HG03139 (cell line): ENCODE measurements around the gene BET1L.
"Not testable (repeated sequence)": the region's sequence is repeated elsewhere in the genome, so short reads cannot be mapped to it uniquely, and the experiment has no call there.

ENCODE experiments used
- ATAC-seq: cut with Tn5 transposase; IDR thresholded peaks from one replicate; pipeline ENCODE4 v1.9.1; 2021; ENCODE audit not compliant: unreplicated experiment

Gene BET1L

DNA sequence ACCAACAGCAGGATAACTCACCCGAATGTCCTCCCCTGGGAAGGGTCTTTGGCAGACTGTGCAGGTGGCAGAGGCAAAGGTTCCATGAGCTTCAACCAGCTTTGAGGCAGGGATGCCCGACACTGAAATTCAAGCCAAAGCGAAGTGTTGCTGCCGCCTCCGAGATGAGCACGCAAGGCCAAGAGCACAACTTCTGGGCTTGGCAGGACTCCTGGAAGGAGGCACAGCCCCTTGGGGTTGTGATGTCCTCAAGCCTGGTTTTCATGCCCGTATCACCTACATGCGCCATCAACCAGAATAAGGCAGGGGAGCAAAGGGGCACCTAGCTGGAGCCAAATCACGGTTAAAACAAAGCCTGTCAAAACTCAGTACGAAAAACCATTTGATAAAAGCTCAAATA lies 23.2 kb upstream of the BET1L start:
- no peak for ATAC-seq

DNA sequence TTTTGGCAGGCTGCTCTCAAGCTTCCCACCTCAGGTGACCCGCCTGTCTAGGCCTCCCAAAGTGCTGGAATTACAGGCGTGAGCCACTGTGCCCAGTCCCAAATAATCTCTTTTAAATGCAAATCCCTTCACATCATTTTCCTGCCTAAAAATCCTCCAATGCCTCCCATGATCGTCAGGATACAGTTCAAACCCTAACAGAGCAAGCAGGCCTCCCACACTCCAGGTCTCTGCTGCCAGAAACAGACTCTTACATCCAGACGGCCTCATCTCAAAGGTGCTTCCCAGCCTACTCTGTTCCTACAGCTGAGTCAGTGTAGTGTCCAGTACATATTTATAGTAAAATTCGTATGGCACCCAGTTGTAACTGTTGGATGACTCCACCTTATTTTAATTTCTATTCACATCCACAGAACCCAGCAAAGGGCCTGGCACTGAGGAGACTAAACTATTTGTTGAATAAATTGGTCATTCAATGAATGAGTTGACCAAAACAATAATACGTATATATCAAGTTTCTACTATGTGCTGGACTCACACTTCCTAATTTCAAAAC lies 20.7 kb upstream of the BET1L start:
- no peak for ATAC-seq

DNA sequence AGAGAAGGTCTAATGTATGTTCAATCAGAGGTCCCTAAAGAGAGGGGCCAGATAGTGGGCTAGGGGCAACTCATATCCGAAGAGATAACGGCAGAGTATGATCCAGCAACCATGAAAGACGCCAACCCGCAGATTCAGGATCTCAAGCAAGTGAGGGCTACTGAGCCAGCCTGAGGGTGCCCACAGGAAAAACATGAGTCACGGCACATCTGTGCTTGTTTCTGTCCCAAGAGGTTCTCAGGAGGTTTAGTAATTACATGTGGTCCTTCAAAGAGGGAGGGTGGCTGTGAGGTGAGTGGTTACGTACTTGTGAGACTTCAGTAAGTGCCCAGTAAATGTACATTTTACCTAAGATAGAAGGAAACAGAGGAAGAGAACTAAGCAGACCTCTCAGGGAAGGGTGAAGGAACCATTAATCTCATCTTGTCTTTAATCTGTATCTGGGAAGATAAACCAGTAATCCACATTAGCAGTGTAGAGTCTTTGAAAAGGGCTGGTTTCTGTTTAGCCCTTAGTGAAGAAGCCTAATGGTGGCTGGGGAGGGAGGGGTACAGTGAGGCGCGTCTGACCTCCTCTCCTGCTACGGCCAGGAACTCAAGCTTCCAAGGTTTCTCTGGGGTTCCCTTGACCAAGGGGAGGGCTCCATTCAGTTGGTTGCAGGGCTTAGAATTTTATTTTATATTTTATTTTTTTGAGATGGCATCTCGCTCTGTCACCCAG lies 18.7 kb upstream of the BET1L start:
- ATAC-seq: no peak

DNA sequence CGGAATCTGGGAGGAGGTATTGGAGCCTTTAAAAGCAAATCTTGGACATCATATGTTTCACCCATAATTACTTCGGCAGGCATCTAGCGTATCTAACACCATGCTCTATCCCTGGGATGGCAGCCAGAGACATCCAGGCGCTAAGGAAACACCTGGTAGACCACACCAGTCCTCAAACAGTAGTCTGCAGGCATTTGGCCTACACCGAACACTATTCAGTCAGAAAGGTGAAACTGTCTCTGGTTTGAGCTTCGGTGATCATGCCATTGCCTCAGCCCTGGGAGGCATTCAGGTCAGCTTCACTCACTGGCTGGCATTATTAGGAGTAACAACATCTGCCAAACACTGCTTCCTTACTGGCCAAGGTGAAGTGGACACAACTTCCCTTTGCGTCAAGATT lies 17.2 kb upstream of the BET1L start:
- ATAC-seq: no peak

DNA sequence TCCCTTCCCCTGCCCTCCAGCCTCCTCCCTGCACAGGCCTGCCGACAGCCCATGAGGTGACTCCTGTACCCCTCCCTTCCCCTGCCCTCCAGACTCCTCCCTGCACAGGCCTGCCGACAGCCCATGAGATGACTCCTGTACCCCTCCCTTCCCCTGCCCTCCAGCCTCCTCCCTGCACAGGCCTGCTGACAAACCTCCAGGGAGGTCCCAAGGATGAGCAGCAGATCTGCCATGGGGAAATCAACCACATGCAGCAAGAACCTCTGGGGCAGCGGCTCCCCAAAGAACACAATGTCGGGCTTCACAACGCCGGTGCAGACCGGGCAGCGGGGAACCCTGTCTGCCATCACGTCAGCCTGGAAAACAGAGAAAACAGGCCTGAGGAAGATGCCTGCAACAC lies 16.7 kb upstream of the BET1L start:
- ATAC-seq: no peak

DNA sequence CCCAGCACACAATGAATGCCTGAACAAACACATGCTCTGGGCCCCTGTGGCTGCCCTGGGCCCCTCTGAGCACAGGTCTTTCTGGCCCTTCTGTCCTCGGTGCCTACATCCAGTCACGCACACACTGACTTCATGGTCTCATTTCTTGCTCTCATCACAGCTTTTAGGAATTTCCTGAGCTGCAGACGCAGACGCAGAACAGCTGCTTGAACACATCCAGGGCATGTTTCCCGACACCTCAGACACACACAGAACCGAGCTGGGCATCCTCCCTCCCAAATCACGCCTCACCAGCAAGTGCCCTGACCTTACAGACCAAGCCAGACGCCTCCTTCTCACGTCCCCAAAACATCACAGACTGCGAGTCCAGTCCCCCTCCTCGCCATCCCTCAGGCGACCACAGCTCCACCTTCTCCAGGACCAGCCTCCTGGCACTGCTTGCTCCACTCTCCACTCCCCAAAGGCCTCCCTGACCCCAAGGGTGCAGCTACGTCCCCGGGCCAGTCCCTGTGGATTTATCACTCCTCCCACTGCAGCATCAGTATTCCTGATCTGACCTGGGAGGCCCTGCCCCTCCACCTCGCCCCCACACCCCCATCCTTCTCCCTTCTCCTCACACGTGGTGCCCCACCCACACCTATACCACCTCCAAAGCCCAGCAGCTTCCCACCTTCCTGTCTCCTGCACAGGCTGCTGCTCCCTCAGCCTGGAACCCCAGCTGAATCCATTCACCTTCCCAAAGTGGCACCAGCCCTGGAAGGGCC lies 16.0 kb upstream of the BET1L start:
- ATAC-seq: no peak

DNA sequence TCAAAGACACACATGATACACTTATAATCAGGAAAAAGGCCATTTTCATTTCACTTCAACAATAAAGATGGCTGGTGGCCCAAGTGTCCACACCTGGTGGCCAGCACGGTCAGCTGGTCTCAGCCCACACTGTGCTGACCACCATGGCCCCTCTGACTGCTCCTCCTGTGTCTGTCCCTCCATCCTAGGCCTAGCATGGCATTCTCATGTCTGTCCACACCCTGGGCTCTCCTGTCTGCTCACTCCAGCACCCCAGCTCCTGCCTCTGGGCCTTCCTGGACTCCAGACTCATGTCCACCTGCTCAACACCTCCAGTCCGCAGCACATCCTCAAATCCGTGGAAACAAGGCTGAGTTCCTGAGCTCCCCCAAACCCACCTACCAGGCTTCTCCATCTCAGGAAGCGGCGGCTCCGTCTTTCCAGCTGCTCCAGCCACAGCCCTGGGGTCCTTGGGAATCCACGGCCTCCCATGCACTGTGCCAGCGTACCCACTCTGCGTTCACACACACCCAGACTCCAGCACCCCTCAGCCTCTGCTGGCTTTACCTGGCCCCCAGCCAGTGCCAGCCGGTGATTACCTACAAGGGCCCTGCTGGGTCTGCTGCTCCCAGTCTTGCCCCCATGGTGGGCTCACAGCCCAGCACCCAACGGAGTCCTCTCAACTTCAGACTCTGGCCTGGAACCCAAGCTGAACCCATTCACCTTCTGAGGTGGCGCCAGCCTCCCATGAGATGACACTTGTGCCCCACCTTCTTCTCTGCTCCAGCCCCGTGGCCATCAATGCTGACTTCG lies 15.0 kb upstream of the BET1L start:
- no peak for ATAC-seq

DNA sequence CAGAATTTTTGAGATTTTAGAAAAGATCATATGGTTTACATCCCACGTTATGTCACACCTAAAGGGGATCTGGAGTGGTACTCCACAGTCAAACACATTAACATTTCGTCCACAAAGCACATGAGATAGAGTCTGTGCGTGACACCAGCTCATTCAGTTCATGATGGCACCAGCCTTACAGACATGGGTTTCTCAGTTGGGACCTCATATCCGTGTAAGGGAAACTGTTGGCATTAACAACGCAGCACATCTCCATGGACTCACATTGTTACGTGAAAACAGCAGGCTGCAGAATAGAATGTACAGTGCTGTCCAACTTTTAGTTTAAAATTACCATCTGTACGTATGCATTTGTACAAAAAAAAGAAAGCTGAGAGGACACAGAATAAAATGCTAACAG lies 14.3 kb upstream of the BET1L start:
- no peak for ATAC-seq

DNA sequence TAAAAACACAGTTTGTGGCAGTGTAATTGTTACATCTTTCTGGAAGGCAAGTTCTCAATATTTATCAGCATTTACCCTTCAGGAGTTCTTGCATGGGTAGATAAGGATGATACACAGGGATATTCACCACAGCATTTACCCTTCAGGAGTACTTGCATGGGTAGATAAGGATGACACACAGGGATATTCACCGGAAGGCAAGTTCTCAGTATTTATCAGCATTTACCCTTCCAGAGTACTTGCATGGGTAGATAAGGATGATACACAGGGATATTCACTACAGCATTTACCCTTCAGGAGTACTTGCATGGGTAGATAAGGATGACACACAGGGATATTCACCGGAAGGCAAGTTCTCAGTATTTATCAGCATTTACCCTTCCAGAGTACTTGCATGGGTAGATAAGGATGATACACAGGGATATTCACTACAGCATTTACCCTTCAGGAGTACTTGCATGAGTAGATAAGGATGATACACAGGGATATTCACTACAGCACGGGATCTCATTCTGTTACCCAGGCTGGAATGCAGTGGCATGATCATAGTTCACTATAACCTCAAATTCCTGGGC lies 13.5 kb upstream of the BET1L start:
- ATAC-seq: not testable (repeated sequence)

DNA sequence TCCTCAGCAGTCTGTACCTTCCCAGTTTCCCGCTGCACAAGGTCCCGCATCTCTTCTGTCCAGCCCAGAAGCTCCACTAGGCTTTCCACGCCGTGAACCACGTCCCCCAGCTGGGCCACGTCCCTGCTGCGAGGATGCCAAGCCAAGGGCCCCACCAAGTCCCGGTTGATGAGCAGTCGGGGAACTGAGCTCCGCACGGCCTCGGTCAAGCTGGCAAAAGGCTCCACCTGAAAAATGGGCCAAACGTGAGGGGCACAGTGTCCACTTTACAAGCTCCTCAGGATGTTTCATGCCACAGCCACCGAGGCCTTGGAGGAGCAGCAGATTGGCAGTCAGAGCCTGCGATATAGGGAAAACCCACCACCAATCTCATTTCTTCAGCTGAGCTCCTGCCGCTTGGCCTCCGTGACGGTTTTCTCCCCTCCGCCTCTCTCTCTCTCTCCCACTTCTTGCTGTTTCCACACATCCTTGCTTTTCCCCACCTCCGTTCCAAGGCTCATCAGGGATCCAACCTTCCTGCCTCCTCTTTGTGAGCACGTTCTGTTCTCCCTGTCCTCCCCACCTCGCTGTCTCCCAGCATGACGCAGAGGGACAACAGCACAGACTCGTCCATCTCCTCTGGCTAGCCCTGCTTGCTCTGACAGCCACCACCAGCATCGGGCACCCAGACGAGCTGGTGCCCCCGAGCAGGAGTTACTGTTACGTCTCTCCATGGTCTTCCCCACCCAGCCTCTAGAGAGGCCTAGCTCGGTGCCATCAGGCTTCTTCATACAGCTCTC lies 11.8 kb upstream of the BET1L start:
- ATAC-seq: no peak

DNA sequence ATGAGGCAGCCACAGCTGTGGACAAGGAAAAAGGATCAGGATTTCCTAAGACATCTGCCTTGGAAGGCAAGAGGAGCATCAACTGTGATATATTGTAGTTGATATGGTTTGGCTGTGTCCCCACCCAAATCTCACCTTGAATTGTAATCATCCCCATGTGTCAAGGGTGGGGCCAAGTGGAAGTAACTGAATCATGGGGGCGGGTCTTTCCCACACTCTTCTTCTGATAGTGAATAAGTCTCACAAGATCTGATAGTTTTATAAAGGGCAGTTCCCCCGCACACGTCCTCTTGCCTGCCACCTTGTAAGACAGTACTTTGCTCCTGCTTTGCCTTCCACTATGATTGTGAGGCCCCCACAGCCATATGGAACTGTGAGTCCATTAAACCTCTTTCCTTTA lies 10.5 kb upstream of the BET1L start:
- no peak for ATAC-seq

DNA sequence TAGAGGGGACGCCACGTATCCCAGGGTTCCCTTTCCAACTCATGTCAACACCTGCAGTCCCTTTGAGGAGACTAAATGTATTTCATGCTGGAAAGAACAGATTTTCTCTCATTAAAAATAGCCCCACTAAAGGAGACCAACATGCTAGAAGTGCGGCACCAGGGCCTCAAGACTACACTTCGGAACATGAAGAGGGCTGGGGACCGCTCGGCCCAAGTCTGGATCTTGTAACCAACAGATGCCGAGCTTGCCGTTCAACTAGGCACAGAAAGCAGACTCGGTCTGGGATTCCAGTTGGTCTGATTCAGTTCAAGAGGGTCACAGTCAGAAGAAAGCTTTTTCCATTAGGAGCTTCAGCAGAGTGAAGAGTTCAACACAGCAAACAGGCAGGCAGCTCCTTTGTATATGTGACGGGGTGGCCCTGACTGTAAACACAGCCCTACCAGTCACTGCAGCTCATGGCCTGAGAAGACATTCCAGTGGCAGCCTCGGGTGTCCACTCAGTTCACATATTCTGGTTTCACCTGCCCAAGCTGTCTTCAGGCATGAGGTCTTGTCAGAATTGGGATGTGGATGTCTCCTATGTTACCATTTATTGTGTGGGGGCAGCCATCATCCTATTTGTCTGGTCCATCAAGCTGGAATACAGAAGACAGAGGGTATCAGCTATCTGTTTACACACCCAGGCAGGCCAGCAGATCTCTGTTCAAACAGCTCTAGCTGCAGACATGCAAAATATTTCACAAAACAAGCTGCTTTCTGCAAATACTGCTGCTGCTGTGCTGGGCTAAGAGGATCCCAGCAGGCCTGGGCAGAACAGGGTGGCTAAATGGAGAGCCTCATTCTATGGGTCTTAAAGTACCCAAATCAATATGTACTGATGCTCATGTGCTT lies 9.1 kb upstream of the BET1L start:
- ATAC-seq: no peak

DNA sequence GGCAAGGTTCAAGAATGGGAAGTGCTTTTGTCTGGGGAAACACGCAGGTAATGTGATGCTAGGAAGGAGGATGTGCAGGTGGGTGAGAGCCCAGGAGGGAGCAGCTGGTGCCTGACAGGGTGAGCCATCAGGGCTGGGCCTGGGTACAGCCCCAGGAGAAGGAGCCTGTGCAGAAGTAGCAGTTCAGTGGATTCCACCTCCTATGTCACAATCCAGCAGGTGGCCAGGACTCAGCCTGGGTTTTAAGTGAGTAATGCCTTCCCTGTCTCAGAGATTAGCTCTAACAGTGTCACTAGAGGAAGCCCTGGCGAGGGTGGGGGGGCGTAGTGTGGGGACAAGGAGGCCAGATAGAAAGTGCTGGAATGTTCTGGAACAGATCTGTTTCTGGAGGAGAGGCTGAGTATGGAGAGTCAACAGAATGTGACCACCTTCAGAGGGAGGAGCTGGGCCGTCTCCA lies 8.4 kb upstream of the BET1L start:
- ATAC-seq: no peak

DNA sequence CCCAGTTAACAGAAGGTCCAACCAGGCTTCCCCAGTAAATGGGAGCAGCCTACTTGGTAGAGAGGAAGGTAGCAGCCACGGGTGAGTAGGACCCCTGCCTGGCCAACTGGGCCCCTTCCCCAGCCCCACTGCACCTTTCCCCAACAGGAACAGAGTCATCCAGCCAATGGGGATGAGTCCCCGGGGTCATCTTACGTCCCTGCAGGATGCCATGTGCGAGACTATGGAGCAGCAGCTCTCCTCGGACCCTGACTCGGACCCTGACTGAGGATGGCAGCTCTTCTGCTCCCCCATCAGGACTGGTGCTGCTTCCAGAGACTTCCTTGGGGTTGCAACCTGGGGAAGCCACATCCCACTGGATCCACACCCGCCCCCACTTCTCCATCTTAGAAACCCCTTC lies 6.9 kb upstream of the BET1L start:
- no peak for ATAC-seq

DNA sequence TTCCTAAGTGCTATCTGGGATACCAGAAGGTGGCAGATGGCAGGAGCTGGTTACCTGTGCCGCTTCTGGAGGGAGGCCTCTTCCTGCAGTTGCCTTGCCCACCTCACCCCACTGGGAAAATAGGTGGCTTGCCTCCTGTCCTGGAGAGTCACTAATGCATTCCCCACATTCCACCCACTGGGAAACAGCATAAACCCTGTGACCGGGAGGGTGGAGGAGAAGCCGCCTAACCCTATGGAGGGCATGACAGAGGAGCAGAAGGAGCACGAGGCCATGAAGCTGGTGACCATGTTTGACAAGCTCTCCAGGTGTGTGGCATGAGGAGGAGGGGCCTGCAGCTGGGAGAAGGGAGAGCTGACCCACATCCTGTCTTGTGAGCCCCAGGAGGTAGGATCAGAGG lies 5.9 kb upstream of the BET1L start:
- ATAC-seq: no peak

DNA sequence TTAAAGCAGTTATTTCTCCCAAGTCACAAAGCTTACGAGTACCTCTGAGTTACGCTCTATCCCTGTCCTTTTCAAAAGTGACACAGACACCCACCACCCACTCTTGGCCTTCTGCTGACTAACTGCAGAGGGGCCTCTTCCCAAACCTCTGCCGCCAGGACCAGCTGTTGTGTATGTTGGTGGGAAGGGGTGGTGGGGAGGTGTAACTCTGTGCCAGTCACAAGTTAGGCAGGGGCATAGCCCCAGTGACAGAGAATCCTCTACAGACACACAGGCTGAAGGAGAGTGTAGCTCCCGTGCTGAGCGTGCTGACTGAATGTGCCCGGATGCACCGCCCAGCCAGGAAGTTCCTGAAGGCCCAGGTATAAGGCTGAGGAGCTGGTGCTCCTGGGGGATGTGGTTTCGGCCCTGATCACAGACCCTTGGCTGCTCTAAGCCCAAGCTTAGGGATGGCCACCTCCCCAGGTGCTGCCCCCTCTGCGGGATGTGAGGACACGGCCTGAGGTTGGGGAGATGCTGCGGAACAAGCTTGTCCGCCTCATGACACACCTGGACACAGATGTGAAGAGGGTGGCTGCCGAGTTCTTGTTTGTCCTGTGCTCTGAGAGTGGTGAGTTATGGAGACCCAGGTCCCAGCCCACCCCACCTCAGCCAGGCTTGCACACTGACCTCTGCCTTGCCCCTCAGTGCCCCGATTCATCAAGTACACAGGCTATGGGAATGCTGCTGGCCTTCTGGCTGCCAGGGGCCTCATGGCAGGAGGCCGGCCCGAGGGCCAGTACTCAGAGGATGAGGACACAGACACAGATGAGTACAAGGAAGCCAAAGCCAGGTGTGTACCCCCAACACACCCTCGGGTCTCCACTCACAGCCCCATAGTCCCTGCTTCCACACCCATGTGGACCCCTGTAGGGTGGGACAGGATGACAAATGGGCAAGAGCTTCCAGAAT lies 5.2 kb upstream of the BET1L start:
- ATAC-seq: no peak

DNA sequence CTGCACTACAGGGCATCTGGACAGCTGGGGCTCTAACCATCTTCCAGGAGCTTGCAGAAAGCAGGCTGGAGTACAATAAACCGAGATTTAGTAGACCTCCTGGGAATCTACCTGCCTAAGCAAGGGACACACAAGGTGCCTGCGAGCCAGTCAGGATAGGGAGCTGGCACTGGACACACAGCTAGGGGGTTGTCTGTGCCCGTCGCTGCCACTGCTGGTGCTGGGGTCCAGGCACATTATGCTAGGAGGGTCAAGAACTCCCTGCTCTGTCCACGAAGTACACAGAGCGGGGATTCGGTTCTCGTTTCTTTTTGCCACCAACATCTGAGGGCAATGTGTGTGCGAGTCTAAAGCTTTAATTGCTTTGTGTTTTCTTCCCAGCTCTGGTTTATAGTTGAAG lies 4.5 kb upstream of the BET1L start:
- ATAC-seq: no peak

DNA sequence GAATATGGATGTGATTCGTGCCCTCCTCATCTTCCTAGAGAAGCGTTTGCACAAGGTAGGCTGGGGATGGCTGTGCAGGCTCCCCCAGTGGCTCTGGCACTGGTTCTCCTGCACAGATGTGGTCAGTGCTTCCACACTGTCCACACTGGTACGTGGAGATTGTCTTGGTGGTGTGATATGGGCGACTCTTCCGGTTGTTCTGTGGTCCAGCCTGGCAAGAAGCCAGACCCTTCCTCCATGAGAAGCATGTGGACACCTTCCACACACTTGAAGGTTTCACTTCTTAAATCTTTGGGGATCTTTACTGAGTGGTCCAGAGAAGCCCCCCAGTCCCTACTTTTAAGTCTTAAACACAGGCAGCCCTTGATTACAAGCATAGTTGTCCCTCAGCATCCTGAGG lies 4.1 kb upstream of the BET1L start:
- no peak for ATAC-seq
